NCI-H345 treated with DMSO at 0.1 percent for 48 hours (cell line): ENCODE data around the gene UBR4.

Experiments
- DNase-seq: peaks from one replicate; lab custom pipeline; 2025; ENCODE audit not compliant: unreplicated experiment; lab: John Stamatoyannopoulos, UW

UBR4 gene

DNA sequence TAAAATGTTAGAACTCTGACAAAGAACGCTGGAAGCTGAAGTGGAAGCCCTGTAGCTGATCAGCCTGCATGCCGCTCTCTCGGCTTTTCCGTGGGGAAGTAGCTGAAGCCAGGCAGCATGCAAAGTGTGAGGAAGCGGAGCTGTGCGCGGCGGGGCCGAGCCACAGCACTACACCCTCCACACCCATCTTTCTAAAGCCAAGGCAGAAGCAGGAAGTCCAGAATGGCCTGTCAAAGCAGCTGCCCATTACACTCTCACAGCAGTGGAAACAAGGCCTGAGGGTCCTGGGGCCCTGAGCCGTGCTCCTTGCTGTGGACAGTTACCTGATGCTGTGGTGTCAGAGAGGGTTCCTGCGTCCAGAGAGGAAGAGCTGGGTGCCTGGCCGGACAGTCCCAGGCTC, 69.6 kb downstream of the UBR4 start:
- no peak for DNase-seq

DNA sequence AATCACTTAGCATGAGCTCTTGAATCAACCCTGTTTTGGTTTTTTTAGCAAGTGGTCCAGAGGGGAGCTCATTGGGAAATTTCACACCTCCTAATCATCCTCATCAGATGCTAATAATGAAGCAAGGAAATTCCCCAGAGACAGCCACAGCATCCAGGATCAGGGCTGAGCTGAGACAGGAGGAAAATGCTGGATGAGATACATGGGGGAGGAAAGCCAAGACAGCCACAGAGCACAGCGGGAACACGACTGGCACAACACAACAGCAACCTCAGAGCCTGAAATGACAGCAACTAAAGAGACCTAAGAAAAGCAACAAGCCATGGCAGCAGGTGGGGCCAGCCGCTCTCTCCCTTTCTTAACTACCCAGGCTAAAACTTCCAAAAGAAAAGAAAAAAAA, 70.4 kb downstream of the UBR4 start:
- no peak for DNase-seq

DNA sequence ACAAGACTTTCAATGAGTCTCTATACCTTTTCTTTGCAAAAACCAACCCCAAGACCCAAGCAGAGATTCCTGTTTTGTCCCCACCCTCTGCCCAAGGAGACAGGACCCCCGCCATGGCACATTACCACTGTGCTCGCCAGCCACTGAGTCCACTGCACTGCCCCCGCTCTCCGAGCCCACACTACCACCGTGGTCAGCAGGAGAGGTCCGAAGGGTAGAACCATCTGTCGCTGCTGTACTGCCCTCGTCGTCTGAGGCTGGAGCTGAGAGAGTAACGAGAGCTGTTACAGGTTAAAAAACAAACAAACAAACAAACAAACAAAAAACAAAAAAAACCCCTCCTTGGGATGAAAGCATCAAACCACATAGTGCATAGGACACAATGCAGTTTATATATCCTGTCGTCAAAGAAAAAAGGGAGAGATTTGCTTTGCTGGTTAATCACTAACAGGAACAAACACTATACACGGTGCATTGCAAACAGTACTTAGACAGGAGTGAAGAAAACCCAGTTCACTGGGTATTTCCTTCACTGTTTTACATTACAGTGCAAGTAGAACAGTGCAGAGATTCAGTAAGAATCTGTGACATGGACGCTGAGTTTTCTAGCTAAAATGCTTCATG, 71.0 kb downstream of the UBR4 start:
- DNase-seq: no peak

DNA sequence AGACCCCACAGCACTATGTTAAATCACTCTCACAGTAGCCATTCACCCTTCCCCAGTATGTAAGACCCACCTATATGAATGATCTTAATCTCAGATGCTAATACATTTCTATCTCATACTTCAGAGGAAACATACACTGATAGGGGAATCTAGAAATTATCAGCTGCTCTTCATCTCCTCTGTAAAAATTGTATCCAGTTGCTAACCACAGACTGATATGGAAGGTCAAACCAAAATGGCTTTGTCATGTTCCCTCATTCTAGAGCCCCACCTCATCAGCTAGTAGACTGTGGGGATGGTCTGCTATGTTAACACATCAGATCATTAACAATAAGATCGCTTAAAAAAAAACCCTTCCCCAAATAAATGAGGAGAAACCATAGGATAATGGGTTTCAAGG, 71.7 kb downstream of the UBR4 start:
- no peak for DNase-seq

DNA sequence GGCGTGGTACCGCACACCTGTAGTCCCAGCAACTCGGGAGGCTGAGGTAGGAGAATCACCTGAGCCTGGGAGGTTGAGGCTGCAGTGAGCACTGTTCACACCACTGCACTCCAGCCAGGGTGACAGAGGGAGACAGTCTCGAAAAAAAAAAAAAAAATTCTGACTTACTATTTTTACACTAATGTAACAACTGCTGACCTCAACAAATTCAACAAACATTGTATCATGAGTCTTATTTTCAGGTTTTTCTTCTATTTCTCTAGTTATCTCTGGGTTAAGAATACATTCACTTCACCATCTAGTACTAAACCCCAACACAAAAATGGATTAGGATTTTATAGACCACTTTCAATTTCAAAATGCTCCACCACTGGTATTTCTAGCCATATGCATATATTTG, 72.9 kb downstream of the UBR4 start:
- DNase-seq: no peak

DNA sequence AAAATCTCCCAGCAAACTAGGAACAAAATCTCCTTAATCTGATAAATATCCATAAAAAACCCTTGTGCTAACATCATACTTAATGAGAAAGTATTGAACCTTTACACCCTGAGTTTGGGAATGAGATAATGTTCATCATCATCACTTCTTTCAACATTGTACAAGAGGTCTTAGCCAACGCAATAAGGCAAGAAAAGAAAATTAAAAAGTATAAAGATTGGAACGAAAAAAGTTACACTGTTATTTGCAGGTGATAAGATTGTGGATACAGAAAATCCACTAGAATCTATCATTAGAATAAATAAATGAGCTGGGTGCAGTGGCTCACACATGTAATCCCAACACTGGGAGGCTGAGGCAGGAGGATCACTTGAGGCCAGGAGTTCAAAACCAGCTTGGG, 76.7 kb downstream of the UBR4 start:
- DNase-seq: no peak

DNA sequence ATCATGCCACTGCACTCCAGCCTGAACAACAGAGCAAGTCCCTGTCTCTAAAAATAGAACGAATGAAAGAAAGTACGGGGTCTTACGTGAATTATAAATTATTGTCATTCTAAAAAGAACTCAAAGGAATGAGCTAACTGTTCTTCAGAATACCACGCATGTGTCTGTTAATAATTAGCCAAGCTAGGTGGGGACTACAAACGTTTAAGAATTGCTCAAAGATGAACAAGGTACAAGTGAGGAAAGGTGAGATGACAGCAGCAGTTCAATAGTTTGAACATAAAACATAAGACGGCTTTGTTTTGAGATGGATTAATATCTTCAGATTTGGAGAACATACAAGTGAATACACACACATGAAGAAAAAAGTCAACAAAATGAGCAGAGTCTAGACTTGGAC, 79.6 kb downstream of the UBR4 start:
- DNase-seq: no peak

DNA sequence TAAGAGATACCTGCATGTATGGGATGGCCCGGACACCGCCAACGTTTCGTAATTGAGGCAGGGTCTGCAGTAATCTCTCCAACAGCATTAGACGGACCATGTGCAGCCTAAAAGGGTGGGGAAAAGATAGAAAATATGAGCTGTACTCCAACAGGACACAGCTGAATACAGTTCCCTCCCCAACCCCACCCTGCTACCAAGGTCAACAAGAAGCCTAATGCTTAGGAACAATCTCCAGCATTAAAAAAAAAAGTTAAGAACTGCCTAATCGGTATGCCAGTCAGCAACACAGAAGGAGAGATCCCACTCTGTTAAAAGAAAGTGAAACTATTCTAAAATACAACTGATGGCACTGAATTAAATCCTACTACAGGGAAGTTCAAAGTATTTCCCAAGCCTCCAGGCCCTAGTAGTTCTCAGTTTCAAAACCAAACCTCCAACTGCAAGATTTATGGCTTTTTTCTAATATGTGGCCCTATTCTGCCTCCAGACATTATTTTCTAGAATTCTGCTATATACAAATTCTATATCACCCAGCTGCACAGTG, 81.0 kb downstream of the UBR4 start:
- DNase-seq: no peak

DNA sequence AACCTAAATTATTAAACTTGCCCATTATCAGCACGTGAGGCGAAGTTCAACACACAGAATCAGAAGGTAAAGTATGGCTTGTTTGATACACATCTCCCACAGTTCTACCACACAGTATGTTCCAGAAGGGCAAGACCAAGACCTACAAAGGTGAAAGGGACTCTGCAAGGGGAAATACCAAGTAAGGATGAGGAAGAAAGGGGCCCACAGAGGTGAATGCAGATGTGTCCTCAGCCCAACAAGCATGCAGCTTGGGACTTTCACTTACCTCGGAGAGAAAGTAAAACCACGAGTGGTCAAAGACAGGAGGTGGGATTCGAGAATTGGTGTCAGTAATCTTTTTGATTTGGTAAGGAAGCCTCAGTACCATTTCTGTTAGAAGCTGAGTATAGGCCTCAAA, 85.8 kb downstream of the UBR4 start:
- DNase-seq: no peak

DNA sequence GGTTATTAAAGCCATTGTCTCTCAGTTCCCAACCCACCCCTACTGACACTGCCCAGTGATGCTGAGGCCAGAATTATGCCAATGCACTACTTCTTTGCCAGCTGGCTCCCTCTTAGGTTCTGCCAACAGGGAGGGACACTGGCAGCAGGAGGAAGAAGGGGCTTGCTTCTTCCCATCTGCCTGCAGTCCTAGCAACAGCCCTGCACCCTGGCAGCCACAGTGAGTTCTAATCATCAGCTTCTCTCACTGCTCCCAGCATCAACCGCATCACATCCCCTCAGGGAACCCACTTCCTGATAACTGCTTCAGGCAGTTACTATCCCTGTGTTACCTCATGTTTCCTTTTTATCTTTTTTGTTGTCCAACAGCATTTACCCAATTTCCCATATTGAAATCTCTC, 86.2 kb downstream of the UBR4 start:
- DNase-seq: no peak

DNA sequence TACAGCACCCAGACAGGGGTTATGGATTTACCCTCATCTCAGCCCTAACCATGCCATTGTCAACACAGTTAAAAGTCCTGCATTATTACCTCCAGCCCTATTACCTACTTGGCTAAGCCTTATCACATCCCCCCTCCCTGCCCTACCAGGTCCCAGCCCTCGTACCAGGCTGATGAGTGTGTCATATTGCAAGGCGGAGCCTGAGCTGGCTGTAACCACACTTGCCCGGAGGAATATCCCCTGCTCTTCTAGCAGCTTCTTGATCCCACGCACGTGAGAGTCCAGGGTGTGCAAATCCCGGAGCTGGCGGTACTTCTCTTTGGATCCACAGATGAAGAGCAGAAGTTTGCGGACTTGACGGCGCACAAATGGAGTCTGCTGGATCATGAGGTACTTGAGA, 87.4 kb downstream of the UBR4 start:
- DNase-seq: no peak

DNA sequence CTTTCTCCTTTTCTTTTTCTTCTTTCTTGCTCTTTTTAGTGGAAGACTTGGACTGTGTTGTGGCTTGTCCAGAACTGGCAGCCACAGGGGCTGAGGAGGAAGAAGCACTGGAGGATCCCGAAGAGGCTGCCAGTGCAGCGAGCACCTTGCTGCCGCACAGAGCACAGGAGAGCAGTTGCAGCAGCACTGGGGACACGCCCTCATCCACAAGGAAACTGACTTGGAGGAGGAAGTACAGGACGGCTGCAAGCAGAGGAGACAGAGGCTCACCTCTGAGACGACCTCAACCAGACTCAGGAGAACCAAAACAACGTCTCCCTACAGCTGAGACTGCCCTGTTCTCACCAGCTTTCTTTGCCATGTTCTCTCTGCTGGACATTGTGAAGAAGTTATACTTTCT, 88.9 kb downstream of the UBR4 start:
- no peak for DNase-seq

DNA sequence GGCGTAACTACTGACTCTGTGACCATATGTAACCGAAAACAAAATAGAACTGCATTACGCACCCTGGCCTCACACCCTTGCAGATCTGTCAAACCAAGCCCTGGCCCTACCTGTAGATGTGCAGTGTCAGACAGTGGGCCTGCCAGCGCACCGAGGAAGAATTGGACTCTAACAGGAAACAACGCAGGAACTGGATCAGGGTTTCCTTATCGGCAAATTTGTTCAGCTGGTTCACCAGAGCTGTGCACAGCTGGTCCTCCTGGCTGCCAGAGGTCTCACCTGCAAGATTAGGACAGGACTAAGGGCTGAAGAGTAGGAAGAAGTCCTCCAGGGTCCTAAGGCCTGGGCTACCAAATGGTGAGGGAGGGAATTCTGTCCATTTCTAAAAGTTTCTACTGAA, 90.0 kb downstream of the UBR4 start:
- no peak for DNase-seq

DNA sequence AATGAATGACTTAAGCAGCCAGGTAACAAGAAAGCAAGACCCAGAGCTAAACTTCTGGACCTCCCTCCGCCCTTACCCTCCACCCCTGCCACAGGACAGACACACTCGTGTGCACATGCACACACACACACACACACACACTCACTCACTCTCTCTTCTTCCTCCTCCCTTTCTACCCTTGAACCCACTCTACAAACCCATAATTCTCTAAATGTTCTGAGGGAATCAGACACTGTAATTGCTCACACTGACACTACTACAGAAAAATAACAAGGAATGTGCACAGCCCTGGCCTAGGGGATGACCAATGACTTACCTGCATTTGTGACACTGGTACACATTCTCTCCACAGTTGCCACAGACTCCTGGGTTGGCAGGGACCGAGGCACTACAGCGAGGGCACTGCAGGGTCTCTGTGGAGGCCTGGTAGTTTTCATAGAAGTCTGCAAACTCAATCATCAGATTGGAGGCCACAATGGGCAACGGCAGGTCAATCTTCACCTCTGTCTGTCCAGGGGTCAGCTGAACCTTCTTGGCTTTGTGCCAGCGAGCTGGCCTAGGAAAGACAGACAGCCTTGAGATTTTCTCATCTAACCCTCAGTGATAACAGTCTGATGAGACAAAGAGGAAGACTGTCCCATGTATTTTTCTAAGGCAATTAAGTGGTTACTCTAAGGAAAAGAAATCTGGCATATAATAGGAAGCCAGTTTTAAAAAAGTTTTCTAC, 94.8 kb downstream of the UBR4 start:
- no peak for DNase-seq

DNA sequence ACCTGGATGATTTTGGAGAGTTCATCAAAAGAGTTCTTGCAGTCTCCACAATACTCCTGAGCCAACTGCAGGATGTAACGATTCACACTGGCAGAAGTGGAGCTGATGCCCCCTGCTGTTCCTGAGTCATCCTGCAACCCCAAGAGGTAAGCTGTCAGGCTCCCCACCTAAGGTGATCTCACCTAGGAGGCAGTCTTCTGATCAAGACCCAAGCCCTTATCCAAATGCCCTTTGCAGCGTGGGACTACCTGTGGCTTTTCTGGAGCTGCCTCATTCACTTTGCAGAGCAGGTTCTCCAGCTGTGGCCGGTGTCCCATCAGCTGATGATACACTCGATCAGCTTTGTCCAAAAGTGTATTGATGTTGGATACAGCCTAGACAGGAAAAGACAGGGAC, 96.4 kb downstream of the UBR4 start:
- no peak for DNase-seq

DNA sequence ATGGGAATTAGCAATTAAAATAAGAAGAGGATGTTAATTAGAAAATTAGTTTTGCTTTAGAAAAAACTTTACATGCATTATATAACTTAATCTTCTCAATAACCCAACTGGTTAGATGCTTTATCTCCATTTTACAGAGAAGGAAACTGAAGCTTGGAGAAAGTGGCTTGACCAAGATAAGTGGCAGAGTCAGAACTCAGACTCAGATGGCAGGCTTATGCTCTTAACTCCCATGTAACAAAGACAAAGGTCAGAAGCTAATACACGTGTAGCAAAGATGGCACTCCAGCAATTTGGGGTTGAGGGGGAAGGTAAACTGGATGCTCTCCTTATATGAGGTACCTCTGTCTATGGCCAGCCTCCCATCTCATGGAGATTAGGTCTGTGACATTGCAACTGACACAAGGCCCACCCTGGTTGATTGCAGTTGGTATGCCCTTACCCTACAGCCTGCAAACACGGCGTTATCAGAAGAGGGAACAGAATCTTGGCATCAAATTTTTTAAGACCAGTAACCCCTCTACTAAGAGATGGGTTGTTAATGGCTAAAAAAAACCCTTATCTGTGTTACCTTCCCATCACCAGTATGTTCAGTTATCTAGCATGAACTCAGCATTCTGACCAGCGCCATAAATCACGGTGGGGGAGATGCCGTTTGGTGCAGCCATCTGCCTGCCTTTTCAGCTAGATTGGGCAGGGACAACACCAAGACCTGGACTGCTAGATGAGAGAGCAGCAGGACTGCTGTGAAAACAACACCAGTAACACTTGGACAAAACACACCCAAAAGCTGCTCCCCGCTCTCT, 97.0 kb downstream of the UBR4 start:
- no peak for DNase-seq

DNA sequence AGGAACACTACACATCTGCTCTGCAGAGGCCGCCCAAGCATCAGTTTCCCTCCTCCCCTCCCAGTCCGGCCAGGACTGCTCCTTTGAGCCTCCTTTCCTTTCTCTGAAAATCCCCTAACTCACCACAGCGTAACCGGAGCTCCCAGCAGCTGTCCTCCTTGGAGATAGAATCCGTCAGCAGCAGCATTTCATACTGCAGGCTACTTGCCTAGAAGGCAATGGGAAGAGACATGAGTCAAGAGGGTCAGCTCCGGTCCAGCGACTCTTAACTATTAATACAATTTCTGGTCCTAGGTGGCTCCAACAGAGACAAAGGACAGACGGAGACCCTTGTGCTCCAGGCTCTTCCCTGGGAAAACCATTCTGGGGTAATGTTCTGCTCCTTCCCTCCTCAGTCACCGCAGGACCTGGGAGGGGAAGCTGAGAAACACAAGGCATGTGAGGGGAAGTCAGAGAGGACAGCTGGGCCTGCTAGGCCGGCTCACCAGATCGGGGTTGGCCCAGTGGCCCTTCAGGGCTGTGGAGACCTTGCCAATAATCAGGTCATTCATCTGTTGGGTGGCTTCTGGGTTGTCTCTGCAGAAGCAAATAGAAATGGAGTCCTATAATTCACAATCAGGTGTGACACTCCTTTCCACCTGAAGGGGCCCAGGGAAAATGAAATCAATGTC, 99.7 kb downstream of the UBR4 start:
- DNase-seq: no peak

DNA sequence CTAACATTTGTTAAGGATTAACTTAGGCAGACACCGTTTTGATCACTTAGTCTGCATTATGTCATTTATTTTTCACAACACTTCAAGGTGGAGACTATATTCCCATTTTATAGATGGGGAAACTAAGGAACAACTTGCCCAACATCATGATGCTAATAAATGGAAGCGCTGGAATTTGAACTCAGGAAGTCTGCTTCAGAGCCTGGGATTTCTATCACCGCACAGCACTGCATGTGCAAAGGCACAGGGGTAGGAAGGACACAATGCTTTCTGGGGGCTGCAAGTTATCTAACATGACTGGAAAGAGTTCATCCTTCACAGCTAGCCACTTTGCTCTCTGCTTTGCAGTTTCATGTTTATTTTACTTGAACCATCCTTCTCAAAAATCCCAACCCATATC, 100.5 kb downstream of the UBR4 start:
- no peak for DNase-seq

DNA sequence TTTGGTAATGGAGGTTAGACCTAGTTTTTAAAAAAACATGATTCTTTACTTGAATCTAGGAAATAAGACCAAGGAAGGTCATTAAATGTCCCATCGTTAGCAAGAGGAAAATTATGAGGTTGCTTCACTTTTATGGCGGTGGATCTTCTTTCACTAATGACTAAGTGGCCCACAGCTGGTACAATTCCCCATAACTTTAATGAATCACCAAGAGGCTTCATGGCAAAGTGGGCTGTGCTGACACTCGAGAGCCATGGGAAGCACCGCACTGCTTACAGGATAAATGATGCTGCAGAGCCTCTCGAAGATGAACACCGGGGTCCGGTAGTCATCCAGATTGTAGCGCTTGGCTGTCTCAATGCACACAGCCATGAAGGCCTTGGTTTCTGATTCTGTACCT, 108.8 kb downstream of the UBR4 start:
- DNase-seq: no peak

DNA sequence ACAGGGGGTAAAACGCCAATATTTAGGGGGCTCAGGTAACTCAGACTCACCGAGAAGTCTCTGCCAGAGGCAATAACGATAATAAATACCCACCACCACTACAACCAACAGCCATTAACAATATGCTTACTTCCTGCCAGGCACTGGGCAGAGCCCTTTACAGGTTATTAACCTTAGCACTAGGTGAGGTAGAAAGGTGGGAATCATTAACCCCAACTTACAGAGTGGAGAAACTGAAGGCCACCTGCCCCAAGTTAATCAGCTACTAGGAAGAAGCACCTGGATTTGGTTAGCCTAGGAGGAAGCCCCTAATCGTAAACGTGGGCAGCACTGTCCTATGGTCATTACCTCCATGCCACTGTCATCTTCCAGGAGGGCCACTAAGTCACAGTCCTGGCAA, 110.0 kb downstream of the UBR4 start:
- no peak for DNase-seq

DNA sequence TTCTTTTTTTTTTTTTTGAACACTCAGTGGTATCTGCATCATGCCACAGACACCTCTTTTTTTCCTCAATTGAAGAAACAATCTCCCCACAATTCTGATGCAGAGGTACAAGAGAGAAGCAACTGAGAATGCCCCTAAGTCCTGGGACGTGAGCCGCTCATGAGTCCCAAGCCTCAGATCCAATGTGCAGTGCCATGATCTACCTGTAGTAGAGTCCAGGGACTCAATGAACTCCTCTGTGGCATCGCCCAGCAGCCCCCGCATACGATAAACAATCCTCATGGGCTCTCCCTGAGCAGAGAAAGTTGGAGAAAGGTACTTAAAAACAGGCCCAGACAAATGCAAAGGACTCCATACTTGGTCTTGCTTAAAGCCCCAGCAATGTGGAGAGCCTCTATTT, 113.1 kb downstream of the UBR4 start:
- no peak for DNase-seq
